WTC11 (cell line): Measurements from ENCODE around the gene SBF2. TPM values are rescaled to one million over a fixed set of nuclear protein-coding genes. Genes with fewer than 3 reads are reported as not detected.

Experiments
- ATAC-seq: fragments of 200-7000 bp; cut with Tn5 transposase; 2 replicates; pipeline ENCODE4 v1.10.0; 2021; ENCODE audit warnings: mild to moderate bottlenecking, moderate library complexity
- CTCF ChIA-PET: fragments of 300-600 bp; sonication (Branson Sonifier 250); formaldehyde crosslinking; loops from one replicate; lab custom pipeline; 2021; ENCODE audit warnings: antibody characterized with exemption; lab: Charles Lee
- POLR2A ChIA-PET: fragments of 350-600 bp; sonication (Branson Sonifier 250); formaldehyde crosslinking; loops from one replicate; lab custom pipeline; 2021; ENCODE audit warnings: antibody characterized with exemption; lab: Charles Lee
- DNase-seq: peaks from one replicate; pipeline ENCODE4 v3.0.0; 2021; ENCODE audit warnings: low spot score
- H3K27ac Mint-ChIP-seq: 2 replicates; pipeline ENCODE4 v1.8.0; 2021; ENCODE audit warnings: mixed read lengths
- H3K27me3 Mint-ChIP-seq: 2 replicates; pipeline ENCODE4 v1.8.0; 2021; ENCODE audit warnings: low read depth, mild to moderate bottlenecking, moderate library complexity, mixed read lengths
- H3K36me3 Mint-ChIP-seq: 2 replicates; pipeline ENCODE4 v1.8.0; 2021; ENCODE audit warnings: mixed read lengths
- H3K4me1 Mint-ChIP-seq: 2 replicates; pipeline ENCODE4 v1.8.0; 2022; ENCODE audit warnings: mixed read lengths
- H3K4me3 Mint-ChIP-seq: 2 replicates; pipeline ENCODE4 v1.8.0; 2021; ENCODE audit warnings: mild to moderate bottlenecking, moderate library complexity, mixed read lengths
- H3K9me3 Mint-ChIP-seq: 2 replicates; pipeline ENCODE4 v1.8.0; 2021; ENCODE audit warnings: mixed read lengths
- CBFB ChIP-seq: sonication (generic); formaldehyde crosslinking; IDR thresholded peaks from 2 replicates; pipeline ENCODE4 v1.8.1; 2022; ENCODE audit warnings: mild to moderate bottlenecking, low read depth, missing genetic modification reagents
- ETV6 ChIP-seq: sonication (generic); formaldehyde crosslinking; IDR thresholded peaks from 2 replicates; pipeline ENCODE4 v1.8.1; 2022; ENCODE audit warnings: mild to moderate bottlenecking, missing genetic modification reagents
- GABPB1 ChIP-seq: sonication (generic); formaldehyde crosslinking; IDR thresholded peaks from 2 replicates; pipeline ENCODE4 v1.8.1; 2023; ENCODE audit warnings: mild to moderate bottlenecking, missing genetic modification reagents
- JAZF1 ChIP-seq: fragments of 250-450 bp; sonication (Bioruptor Pico); IDR thresholded peaks from 2 replicates; pipeline ENCODE4 v1.9.0; 2021; ENCODE audit warnings: moderate library complexity, mild to moderate bottlenecking, inconsistent platforms
- NFATC4 ChIP-seq: fragments of 250-450 bp; sonication (Bioruptor Pico); IDR thresholded peaks from 2 replicates; pipeline ENCODE4 v1.9.0; 2021; ENCODE audit warnings: mild to moderate bottlenecking
- NFE2L1 ChIP-seq: sonication (generic); formaldehyde crosslinking; IDR thresholded peaks from 2 replicates; pipeline ENCODE4 v1.8.1; 2023; ENCODE audit warnings: missing genetic modification reagents
- OVOL2 ChIP-seq: fragments of 250-450 bp; sonication (Bioruptor Pico); IDR thresholded peaks from 2 replicates; pipeline ENCODE4 v1.9.0; 2021; ENCODE audit warnings: mild to moderate bottlenecking, borderline replicate concordance
- SMAD3 ChIP-seq: sonication (generic); formaldehyde crosslinking; IDR thresholded peaks from 2 replicates; pipeline ENCODE4 v1.8.0; 2022; ENCODE audit warnings: missing genetic modification reagents, mild to moderate bottlenecking, borderline replicate concordance
- SOX15 ChIP-seq: fragments of 250-450 bp; sonication (Bioruptor Pico); IDR thresholded peaks from 2 replicates; pipeline ENCODE4 v1.9.0; 2021; ENCODE audit warnings: mild to moderate bottlenecking
- TEAD1 ChIP-seq: sonication (generic); formaldehyde crosslinking; IDR thresholded peaks from 2 replicates; pipeline ENCODE4 v1.8.0; 2022; ENCODE audit warnings: mild to moderate bottlenecking, missing genetic modification reagents
- ZNF121 ChIP-seq: sonication (generic); formaldehyde crosslinking; IDR thresholded peaks from 2 replicates; pipeline ENCODE4 v1.8.0; 2023; ENCODE audit warnings: missing genetic modification reagents
- ZNF219 ChIP-seq: sonication (generic); formaldehyde crosslinking; IDR thresholded peaks from 2 replicates; pipeline ENCODE4 v1.8.0; 2023; ENCODE audit warnings: missing genetic modification reagents, mild to moderate bottlenecking, borderline replicate concordance
- ZNF232 ChIP-seq: sonication (generic); formaldehyde crosslinking; IDR thresholded peaks from 2 replicates; pipeline ENCODE4 v1.8.0; 2022; ENCODE audit warnings: mild to moderate bottlenecking, missing genetic modification reagents
- total RNA-seq: library from RNA; stranded (reverse); gene quantifications from 3 replicates; pipeline ENCODE4 v1.2.3, GENCODE V29; 2021
- TF ChIP-seq, protein P1 (sequence below): sonication (generic); formaldehyde crosslinking; IDR thresholded peaks from 2 replicates; pipeline ENCODE4 v1.8.0; 2022; ENCODE audit warnings: missing genetic modification reagents
- TF ChIP-seq, protein P2 (sequence below): fragments of 250-450 bp; sonication (Bioruptor Pico); IDR thresholded peaks from 2 replicates; pipeline ENCODE4 v1.8.0; 2021; ENCODE audit warnings: mild to moderate bottlenecking
- TF ChIP-seq, protein P3 (sequence below): fragments of 250-450 bp; sonication (Bioruptor Pico); IDR thresholded peaks from 2 replicates; pipeline ENCODE4 v1.9.0; 2021; ENCODE audit warnings: mild to moderate bottlenecking
- TF ChIP-seq, protein P4 (sequence below): sonication (generic); formaldehyde crosslinking; IDR thresholded peaks from 2 replicates; pipeline ENCODE4 v1.8.0; 2023; ENCODE audit warnings: missing genetic modification reagents
- TF ChIP-seq, protein P5 (sequence below): sonication (generic); formaldehyde crosslinking; IDR thresholded peaks from 2 replicates; pipeline ENCODE4 v1.8.1; 2023; ENCODE audit warnings: mild to moderate bottlenecking, missing genetic modification reagents
- TF ChIP-seq, protein P6 (sequence below): sonication (generic); formaldehyde crosslinking; IDR thresholded peaks from 2 replicates; pipeline ENCODE4 v1.8.0; 2022; ENCODE audit warnings: mild to moderate bottlenecking, missing genetic modification reagents
- TF ChIP-seq, protein P7 (sequence below): sonication (generic); formaldehyde crosslinking; conservative IDR thresholded peaks from 2 replicates; pipeline ENCODE4 v1.8.1; 2023; ENCODE audit warnings: mild to moderate bottlenecking, low read depth, missing genetic modification reagents, moderate library complexity

SBF2 gene
- total RNA-seq, 1 experiment from 2014 or later = 47.6 TPM

DNA sequence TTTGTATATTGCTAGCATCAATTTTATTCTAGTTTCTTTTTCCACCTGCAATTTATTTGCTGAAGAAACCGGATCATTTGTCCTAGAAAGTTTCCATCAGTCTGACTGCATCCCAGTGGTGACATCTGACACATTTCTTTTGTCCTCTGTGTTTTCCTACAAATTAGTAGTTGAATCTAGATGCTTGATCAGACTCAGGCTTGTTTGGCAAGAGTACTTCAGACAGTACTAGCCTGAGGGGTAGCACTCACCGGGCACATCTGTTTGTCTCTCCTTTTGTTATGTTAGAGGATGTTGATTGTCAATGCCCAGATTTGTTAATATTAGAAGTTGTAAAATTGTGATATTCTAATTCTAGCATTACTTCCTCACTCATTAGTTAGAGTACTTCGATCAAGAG, 425.4 kb downstream of the SBF2 start:
- CTCF ChIA-PET = interaction anchor here (0.6 kb wide), 1 partner anchor 169 kb away, joined by 3 read pairs; no protein-coding TSS in a partner anchor
- H3K27ac Mint-ChIP-seq = peak overlapping the region; percentile 61

More for the DNA sequence above, 425.4 kb downstream of the SBF2 start:
- POLR2A ChIA-PET = no interaction called here
- Mint-ChIP-seq H3K4me3 (no peak overlapping the region), H3K9me3 (peaks cover 41% of the 10 kb centered on the region), H3K36me3 (peaks cover 36% of the 10 kb centered on the region), H3K27me3 (no peaks in the 10 kb centered on the region), H3K4me1 (peaks cover 7% of the 10 kb centered on the region)
- ATAC-seq (no peak), DNase-seq (no peak)
- TF ChIP-seq NFATC4 (CRISPR knock-in tag) (no peak), NFE2L1 (CRISPR knock-in tag) (no peak), GABPB1 (CRISPR knock-in tag) (no peak), SOX15 (CRISPR knock-in tag) (no peak), TEAD1 (CRISPR knock-in tag) (no peak), JAZF1 (CRISPR knock-in tag) (no peak), SMAD3 (CRISPR knock-in tag) (no peak), ZNF232 (CRISPR knock-in tag) (no peak), ETV6 (no peak), ZNF219 (no peak), OVOL2 (CRISPR knock-in tag) (no peak), ZNF121 (no peak), CBFB (CRISPR knock-in tag) (no peak)
- TF ChIP-seq, protein P1, sequence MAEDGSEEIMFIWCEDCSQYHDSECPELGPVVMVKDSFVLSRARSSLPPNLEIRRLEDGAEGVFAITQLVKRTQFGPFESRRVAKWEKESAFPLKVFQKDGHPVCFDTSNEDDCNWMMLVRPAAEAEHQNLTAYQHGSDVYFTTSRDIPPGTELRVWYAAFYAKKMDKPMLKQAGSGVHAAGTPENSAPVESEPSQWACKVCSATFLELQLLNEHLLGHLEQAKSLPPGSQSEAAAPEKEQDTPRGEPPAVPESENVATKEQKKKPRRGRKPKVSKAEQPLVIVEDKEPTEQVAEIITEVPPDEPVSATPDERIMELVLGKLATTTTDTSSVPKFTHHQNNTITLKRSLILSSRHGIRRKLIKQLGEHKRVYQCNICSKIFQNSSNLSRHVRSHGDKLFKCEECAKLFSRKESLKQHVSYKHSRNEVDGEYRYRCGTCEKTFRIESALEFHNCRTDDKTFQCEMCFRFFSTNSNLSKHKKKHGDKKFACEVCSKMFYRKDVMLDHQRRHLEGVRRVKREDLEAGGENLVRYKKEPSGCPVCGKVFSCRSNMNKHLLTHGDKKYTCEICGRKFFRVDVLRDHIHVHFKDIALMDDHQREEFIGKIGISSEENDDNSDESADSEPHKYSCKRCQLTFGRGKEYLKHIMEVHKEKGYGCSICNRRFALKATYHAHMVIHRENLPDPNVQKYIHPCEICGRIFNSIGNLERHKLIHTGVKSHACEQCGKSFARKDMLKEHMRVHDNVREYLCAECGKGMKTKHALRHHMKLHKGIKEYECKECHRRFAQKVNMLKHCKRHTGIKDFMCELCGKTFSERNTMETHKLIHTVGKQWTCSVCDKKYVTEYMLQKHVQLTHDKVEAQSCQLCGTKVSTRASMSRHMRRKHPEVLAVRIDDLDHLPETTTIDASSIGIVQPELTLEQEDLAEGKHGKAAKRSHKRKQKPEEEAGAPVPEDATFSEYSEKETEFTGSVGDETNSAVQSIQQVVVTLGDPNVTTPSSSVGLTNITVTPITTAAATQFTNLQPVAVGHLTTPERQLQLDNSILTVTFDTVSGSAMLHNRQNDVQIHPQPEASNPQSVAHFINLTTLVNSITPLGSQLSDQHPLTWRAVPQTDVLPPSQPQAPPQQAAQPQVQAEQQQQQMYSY (CRISPR knock-in tag) = no peak
- TF ChIP-seq, protein P2, sequence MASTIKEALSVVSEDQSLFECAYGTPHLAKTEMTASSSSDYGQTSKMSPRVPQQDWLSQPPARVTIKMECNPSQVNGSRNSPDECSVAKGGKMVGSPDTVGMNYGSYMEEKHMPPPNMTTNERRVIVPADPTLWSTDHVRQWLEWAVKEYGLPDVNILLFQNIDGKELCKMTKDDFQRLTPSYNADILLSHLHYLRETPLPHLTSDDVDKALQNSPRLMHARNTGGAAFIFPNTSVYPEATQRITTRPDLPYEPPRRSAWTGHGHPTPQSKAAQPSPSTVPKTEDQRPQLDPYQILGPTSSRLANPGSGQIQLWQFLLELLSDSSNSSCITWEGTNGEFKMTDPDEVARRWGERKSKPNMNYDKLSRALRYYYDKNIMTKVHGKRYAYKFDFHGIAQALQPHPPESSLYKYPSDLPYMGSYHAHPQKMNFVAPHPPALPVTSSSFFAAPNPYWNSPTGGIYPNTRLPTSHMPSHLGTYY (CRISPR knock-in tag) = no peak
- TF ChIP-seq, protein P3, sequence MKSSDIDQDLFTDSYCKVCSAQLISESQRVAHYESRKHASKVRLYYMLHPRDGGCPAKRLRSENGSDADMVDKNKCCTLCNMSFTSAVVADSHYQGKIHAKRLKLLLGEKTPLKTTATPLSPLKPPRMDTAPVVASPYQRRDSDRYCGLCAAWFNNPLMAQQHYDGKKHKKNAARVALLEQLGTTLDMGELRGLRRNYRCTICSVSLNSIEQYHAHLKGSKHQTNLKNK = no peak
- TF ChIP-seq, protein P4, sequence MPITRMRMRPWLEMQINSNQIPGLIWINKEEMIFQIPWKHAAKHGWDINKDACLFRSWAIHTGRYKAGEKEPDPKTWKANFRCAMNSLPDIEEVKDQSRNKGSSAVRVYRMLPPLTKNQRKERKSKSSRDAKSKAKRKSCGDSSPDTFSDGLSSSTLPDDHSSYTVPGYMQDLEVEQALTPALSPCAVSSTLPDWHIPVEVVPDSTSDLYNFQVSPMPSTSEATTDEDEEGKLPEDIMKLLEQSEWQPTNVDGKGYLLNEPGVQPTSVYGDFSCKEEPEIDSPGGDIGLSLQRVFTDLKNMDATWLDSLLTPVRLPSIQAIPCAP (CRISPR knock-in tag) = no peak
- TF ChIP-seq, protein P5, sequence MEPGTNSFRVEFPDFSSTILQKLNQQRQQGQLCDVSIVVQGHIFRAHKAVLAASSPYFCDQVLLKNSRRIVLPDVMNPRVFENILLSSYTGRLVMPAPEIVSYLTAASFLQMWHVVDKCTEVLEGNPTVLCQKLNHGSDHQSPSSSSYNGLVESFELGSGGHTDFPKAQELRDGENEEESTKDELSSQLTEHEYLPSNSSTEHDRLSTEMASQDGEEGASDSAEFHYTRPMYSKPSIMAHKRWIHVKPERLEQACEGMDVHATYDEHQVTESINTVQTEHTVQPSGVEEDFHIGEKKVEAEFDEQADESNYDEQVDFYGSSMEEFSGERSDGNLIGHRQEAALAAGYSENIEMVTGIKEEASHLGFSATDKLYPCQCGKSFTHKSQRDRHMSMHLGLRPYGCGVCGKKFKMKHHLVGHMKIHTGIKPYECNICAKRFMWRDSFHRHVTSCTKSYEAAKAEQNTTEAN (CRISPR knock-in tag) = no peak
- TF ChIP-seq, protein P6, sequence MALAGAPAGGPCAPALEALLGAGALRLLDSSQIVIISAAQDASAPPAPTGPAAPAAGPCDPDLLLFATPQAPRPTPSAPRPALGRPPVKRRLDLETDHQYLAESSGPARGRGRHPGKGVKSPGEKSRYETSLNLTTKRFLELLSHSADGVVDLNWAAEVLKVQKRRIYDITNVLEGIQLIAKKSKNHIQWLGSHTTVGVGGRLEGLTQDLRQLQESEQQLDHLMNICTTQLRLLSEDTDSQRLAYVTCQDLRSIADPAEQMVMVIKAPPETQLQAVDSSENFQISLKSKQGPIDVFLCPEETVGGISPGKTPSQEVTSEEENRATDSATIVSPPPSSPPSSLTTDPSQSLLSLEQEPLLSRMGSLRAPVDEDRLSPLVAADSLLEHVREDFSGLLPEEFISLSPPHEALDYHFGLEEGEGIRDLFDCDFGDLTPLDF (CRISPR knock-in tag) = no peak
- TF ChIP-seq, protein P7, sequence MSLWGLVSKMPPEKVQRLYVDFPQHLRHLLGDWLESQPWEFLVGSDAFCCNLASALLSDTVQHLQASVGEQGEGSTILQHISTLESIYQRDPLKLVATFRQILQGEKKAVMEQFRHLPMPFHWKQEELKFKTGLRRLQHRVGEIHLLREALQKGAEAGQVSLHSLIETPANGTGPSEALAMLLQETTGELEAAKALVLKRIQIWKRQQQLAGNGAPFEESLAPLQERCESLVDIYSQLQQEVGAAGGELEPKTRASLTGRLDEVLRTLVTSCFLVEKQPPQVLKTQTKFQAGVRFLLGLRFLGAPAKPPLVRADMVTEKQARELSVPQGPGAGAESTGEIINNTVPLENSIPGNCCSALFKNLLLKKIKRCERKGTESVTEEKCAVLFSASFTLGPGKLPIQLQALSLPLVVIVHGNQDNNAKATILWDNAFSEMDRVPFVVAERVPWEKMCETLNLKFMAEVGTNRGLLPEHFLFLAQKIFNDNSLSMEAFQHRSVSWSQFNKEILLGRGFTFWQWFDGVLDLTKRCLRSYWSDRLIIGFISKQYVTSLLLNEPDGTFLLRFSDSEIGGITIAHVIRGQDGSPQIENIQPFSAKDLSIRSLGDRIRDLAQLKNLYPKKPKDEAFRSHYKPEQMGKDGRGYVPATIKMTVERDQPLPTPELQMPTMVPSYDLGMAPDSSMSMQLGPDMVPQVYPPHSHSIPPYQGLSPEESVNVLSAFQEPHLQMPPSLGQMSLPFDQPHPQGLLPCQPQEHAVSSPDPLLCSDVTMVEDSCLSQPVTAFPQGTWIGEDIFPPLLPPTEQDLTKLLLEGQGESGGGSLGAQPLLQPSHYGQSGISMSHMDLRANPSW (CRISPR knock-in tag) = no peak
